ENCODE measurements around the gene KIF13A.
"Not testable (repeated sequence)": the region's sequence is repeated elsewhere in the genome, so short reads cannot be mapped to it uniquely, and the experiment has no call there.

The KIF13A gene

DNA sequence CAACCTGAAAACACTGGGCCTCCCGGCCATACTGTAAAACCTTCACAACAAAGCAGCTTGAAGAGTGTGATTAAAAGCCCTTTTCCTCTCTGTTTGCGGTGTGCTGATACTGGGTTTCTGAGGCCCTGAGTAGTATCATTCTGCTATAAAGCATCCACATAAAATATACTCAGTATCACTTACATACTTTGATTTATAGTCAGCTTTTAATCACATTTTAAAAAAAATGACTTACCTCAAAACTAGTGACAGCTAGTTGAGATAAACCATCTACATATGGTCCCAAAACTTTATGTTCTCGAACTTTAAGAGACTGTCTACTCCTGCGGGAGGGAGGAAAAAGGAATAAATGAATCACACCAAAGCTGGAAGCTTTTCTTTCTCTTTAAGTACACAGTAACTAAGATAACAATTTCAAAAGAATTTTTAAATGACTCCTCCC, 135.7 kb downstream of the KIF13A start:
- Histone ChIP-seq H3K27me3 (ENCODE audit: insufficient read depth, low read length) (no peaks in the 10 kb centered on the region), H3K9me3 (ENCODE audit: insufficient read depth, low read depth, low read length) (no peaks in the 10 kb centered on the region), H3K9ac (ENCODE audit: low read depth, low read length) (no peak overlapping the region), H3K36me3 (ENCODE audit: insufficient read depth, low read length) (peaks cover 37% of the 10 kb centered on the region), H3K4me3 (ENCODE audit: low read length) (no peak overlapping the region), H3K4me1 (ENCODE audit: insufficient read depth, low read length) (no peaks in the 10 kb centered on the region), H3K27ac (ENCODE audit: low read depth, low read length) (no peak overlapping the region)
- 98% methylated on average over 4 of the region's 4 CpGs for WGBS

DNA sequence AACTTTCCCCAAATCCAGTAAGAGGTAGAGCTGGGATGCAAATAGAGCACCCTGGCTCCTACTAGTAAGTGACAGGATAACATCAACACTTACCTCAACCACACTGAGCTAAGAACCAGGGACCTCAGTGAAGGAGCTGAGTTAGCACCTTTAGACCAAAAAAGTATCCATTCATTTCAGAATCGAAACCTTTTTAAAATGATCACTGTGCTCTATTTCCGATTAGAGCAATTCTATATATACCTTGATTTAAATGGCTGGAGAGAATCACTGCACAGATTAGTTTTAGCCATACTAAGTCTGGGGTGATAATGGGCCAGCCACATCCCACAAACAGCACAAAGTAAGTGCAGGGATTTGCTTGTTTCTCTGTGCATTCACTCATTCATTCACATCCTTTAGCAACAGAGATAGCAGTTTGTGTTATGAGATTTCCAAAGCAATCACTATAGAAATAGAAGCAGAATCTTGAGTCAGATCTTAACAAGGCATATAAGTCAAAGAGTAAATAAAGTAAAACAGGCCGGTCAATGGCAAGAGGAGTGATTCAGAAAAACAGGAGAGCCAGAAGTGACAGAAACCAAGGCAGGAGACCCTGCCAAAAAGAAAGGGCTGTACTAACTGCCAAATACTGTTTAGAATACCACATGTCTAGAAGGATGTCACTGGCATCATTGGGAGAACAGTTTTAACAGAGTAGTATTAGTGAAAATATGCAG, 136.3 kb downstream of the KIF13A start:
- peaks cover 38% of the 10 kb centered on the region for H3K36me3 ChIP-seq (ENCODE audit: insufficient read depth, low read length)
- H3K27me3 ChIP-seq (ENCODE audit: insufficient read depth, low read length) = no peaks in the 10 kb centered on the region
- WGBS = 94% methylated on average over 2 of the region's 3 CpGs
- no peaks in the 10 kb centered on the region for H3K9me3 ChIP-seq (ENCODE audit: insufficient read depth, low read depth, low read length)
- no peak overlapping the region for H3K27ac ChIP-seq (ENCODE audit: low read depth, low read length)
- no peaks in the 10 kb centered on the region for H3K4me1 ChIP-seq (ENCODE audit: insufficient read depth, low read length)
- no peak overlapping the region for H3K4me3 ChIP-seq (ENCODE audit: low read length)
- no peak overlapping the region for H3K9ac ChIP-seq (ENCODE audit: low read depth, low read length)

DNA sequence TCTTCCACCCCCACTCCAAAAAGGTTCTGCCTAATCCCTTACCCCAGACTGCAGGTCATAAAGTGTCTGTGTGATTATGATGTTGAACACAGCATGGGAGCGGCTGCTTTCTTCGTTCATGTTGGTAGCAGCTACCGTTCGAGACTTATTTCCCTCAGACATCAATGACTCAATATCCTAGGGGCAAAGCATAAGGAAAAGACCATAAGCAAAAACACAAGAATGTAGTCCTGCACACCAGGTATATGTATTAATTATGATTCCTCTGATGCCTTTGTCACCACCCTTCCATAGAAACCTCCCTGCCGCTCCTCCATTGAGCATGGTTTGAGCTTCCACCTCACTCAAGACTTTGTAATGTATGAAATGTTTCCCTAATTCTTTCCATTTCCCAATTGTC, 137.2 kb downstream of the KIF13A start:
- Histone ChIP-seq H3K4me1 (ENCODE audit: insufficient read depth, low read length) (no peaks in the 10 kb centered on the region), H3K9ac (ENCODE audit: low read depth, low read length) (no peak overlapping the region), H3K27ac (ENCODE audit: low read depth, low read length) (no peak overlapping the region), H3K27me3 (ENCODE audit: insufficient read depth, low read length) (no peaks in the 10 kb centered on the region), H3K36me3 (ENCODE audit: insufficient read depth, low read length) (peaks cover 38% of the 10 kb centered on the region), H3K4me3 (ENCODE audit: low read length) (no peak overlapping the region), H3K9me3 (ENCODE audit: insufficient read depth, low read depth, low read length) (no peaks in the 10 kb centered on the region)
- 99% methylated on average over 5 of the region's 5 CpGs for WGBS

DNA sequence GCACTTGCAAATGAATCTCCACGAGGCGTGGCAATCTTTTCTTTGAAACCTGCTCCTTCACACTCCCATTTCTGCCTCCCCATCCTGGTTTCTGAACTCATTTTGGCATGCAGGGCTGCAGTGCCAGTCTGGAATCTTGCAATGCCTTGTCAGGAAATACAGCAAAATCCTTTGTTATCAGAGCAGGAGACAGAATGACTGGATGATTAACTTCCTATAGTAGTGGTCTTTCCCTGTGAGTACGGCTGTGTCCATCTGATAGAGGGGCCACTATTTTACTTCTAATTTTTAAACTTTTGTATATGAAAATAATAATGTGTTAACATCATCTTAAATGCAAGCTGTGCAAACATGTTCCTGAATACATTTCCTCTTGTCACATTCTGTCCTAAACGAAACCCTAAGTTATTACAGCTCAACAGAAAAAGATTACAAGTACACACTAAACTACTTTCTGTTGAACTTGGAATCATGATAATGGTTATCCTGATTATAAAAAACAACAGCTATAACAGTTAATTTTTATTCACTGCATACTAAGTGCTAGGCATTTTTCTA, 140.2 kb downstream of the KIF13A start:
- H3K4me1 ChIP-seq (ENCODE audit: insufficient read depth, low read length) = no peaks in the 10 kb centered on the region
- no peak overlapping the region for H3K4me3 ChIP-seq (ENCODE audit: low read length)
- H3K27me3 ChIP-seq (ENCODE audit: insufficient read depth, low read length) = no peaks in the 10 kb centered on the region
- no peak overlapping the region for H3K9ac ChIP-seq (ENCODE audit: low read depth, low read length)
- H3K36me3 ChIP-seq (ENCODE audit: insufficient read depth, low read length) = peaks cover 41% of the 10 kb centered on the region
- WGBS = 91% methylated on average over 3 of the region's 4 CpGs
- no peak overlapping the region for H3K27ac ChIP-seq (ENCODE audit: low read depth, low read length)
- no peaks in the 10 kb centered on the region for H3K9me3 ChIP-seq (ENCODE audit: insufficient read depth, low read depth, low read length)

DNA sequence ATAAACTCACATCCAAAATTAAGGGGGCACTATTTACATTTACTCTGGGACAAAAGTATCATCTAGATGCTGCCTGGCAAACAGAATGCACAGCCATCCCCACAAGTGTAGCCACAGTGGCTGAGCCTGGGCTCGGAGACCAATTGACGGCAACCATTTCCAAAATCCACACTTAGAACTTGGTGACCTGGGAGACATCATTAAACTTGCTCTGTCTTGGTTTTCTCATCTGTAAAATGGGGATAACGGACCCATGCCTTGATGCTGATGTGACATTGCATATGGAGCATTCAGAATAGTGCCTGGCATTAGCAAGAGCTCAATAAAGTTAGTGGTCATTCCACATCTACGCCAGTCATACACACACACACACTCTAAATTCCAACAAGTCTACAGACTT, 140.7 kb downstream of the KIF13A start:
- 97% methylated on average over 4 of the region's 4 CpGs for WGBS

GRCh38 chr6:17845598-17845997, 141.8 kb downstream of the KIF13A start:
- Histone ChIP-seq H3K4me3 (ENCODE audit: low read length) (no peak overlapping the region), H3K27me3 (ENCODE audit: insufficient read depth, low read length) (no peaks in the 10 kb centered on the region), H3K4me1 (ENCODE audit: insufficient read depth, low read length) (no peaks in the 10 kb centered on the region; the same call in 1 of the 2 replicates), H3K27ac (ENCODE audit: low read depth, low read length) (no peak overlapping the region), H3K9me3 (ENCODE audit: insufficient read depth, low read depth, low read length) (no peaks in the 10 kb centered on the region), H3K36me3 (ENCODE audit: insufficient read depth, low read length) (peaks cover 36% of the 10 kb centered on the region), H3K9ac (ENCODE audit: low read depth, low read length) (no peak overlapping the region)
- WGBS = 93% methylated on average over 4 of the region's 4 CpGs

More for the DNA sequence above, 140.7 kb downstream of the KIF13A start:
- H3K9me3 ChIP-seq (ENCODE audit: insufficient read depth, low read depth, low read length) = no peaks in the 10 kb centered on the region
- H3K36me3 ChIP-seq (ENCODE audit: insufficient read depth, low read length) = peaks cover 41% of the 10 kb centered on the region
- no peaks in the 10 kb centered on the region for H3K4me1 ChIP-seq (ENCODE audit: insufficient read depth, low read length)
- H3K27ac ChIP-seq (ENCODE audit: low read depth, low read length) = no peak overlapping the region
- H3K27me3 ChIP-seq (ENCODE audit: insufficient read depth, low read length) = no peaks in the 10 kb centered on the region
- H3K4me3 ChIP-seq (ENCODE audit: low read length) = no peak overlapping the region
- no peak overlapping the region for H3K9ac ChIP-seq (ENCODE audit: low read depth, low read length)

GRCh38 chr6:17844967-17845366, 142.5 kb downstream of the KIF13A start:
- not testable (repeated sequence) for H3K4me3 ChIP-seq (ENCODE audit: low read length); H3K27ac ChIP-seq (ENCODE audit: low read depth, low read length); H3K4me1 ChIP-seq (ENCODE audit: insufficient read depth, low read length); H3K9me3 ChIP-seq (ENCODE audit: insufficient read depth, low read depth, low read length); H3K9ac ChIP-seq (ENCODE audit: low read depth, low read length); H3K27me3 ChIP-seq (ENCODE audit: insufficient read depth, low read length)
- WGBS = 94% methylated on average over 7 of the region's 7 CpGs
- peaks cover 30% of the 10 kb centered on the region for H3K36me3 ChIP-seq (ENCODE audit: insufficient read depth, low read length)

DNA sequence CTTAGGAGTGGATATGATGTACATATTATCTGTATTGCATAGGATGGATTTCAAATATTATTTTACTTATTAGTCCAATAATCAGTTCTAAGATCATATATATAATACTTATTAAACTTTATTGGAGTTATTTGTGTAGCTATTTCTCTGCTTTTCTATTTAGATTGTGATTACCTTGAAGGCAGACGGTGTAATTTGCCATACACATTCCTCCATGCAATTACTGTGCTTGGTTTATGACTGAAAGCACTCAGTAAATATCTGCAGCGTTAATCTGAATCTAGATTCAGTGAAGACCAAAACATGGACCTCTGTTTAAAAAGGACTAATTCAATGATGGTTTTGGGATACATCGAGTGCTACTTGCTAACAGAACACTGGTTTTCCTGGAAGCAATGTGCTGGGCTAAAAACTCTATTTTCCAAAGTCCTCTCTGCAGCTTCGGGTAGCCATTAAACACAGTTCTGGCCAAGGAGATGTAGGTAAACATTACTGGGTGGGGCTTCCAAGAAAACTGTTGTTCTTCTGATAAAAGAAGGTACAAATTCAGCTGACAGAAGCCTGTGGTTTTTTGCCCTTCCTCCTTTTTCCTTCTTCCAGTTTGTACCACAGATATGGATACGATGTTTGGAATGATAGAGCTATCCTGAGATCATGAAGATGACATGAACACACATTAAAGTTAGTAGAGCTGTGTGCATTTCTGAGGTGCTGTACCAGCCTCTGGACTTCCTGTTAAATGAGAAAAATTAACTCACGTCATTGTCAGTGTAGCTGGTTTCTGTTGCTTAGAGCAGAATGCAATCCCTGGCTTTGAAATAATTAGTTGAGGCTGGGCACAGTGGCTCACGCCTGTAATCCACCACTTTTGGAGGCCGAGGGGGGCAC, 144.3 kb downstream of the KIF13A start:
- Histone ChIP-seq H3K9me3 (ENCODE audit: insufficient read depth, low read depth, low read length) (no peaks in the 10 kb centered on the region), H3K27ac (ENCODE audit: low read depth, low read length) (no peak overlapping the region), H3K9ac (ENCODE audit: low read depth, low read length) (no peak overlapping the region), H3K36me3 (ENCODE audit: insufficient read depth, low read length) (peaks cover 17% of the 10 kb centered on the region), H3K4me1 (ENCODE audit: insufficient read depth, low read length) (peaks cover 5% of the 10 kb centered on the region), H3K4me3 (ENCODE audit: low read length) (no peak overlapping the region), H3K27me3 (ENCODE audit: insufficient read depth, low read length) (no peaks in the 10 kb centered on the region)
- WGBS = 94% methylated on average over 8 of the region's 8 CpGs

DNA sequence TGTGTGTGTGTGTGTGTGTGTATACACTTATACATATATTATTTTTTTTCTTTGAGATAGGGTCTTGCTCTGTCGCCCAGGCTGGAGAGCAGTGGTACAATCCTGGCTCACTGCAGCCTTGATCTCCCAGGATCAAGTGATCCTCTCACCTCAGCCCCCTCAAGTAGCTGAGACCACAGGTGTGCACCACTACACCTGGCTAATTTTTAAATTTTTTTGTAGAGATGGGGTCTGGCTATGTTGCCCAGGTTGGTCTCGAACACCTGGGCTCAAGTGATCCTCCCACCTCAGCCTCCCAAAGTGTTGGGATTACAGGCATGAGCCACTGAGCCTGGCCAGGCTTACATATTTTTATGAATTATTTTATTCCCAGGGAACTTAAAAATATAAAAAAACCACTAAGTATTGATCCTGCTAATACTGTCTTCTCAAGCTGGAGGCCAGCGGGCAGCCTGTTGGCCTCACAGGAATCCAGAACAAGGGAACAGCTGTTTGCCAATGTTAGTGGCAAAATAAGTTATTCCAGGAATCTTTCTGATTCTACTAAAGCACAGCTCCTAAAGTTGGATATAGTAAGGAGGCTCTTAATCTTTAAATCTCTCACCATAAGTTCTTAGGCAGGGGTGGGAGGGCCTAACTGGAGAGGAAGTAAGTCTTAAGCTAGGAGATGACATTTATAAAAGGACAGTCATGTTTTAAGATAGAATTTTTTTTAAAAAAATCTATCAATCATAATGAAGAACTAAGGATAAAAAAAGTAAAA, 145.2 kb downstream of the KIF13A start:
- no peaks in the 10 kb centered on the region for H3K9me3 ChIP-seq (ENCODE audit: insufficient read depth, low read depth, low read length)
- H3K27me3 ChIP-seq (ENCODE audit: insufficient read depth, low read length) = no peaks in the 10 kb centered on the region
- WGBS = 99% methylated on average over 3 of the region's 3 CpGs
- H3K4me1 ChIP-seq (ENCODE audit: insufficient read depth, low read length) = peaks cover 5% of the 10 kb centered on the region
- no peak overlapping the region for H3K27ac ChIP-seq (ENCODE audit: low read depth, low read length)
- no peak overlapping the region for H3K9ac ChIP-seq (ENCODE audit: low read depth, low read length)
- H3K36me3 ChIP-seq (ENCODE audit: insufficient read depth, low read length) = peaks cover 17% of the 10 kb centered on the region
- no peak overlapping the region for H3K4me3 ChIP-seq (ENCODE audit: low read length)

DNA sequence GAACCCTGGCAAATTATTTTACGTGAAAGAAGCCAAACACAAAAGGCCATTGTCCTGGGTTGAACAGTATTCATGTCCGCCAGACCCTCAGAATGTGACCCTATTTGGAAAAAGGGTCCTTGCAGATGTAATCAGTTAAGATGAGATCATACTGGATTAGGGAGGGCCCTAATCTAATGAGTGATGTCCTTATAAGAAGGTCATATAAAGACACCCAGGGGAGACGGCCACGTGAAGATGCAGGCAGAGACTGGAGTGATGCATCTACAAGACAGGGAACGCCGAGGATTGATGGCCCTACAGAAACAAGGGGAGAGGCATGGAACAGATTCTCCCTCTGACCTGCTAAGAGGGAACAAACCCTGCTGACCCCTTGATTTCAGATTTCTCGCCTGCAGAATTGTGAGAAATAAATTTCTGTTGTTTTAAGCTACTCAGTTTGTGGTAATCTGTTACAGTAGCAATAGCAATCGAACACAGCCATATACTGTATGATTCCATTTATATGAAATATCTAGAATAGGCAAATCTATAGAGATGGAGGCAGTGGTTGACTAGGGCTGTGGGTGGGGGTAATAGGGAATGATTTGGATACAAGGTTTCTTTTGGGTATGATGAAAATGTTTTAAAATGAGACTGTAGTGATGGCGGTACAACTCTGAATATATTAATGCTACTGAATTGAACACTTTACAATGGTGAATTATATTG, 147.8 kb downstream of the KIF13A start:
- WGBS = 94% methylated on average over 8 of the region's 9 CpGs
- Histone ChIP-seq H3K27me3 (ENCODE audit: insufficient read depth, low read length) (no peaks in the 10 kb centered on the region), H3K36me3 (ENCODE audit: insufficient read depth, low read length) (peaks cover 33% of the 10 kb centered on the region), H3K9me3 (ENCODE audit: insufficient read depth, low read depth, low read length) (no peaks in the 10 kb centered on the region), H3K9ac (ENCODE audit: low read depth, low read length) (no peak overlapping the region), H3K4me1 (ENCODE audit: insufficient read depth, low read length) (peaks cover 5% of the 10 kb centered on the region), H3K27ac (ENCODE audit: low read depth, low read length) (no peak overlapping the region), H3K4me3 (ENCODE audit: low read length) (no peak overlapping the region)

All from HUES64 (cell line).